Liver (tissue), 3 donors: ENCODE data around the gene TTBK1.

Experiments
- ATF3 ChIP-seq: IDR thresholded peaks from 2 replicates; pipeline ENCODE4 v1.6.1; 2016; ENCODE audit warnings: antibody characterized with exemption
- CTCF ChIP-seq: fragments of 150-350 bp; IDR thresholded peaks from 2 replicates; pipeline ENCODE4 v1.5.1; 2017; ENCODE audit warnings: improper control_type of control experiment, low read depth, low read length; ENCODE audit not compliant: missing input control
- EGR1 ChIP-seq, 2 donors: IDR thresholded peaks; 2 replicates each; pipeline ENCODE4 v1.6.1; 2016 to 2018; ENCODE audit warnings: antibody characterized with exemption in 2 of 2, low read depth in 2 of 2
- JUND ChIP-seq, 2 donors: IDR thresholded peaks; 2 replicates each; pipeline ENCODE4 v1.6.1; 2016; ENCODE audit warnings: antibody characterized with exemption in 2 of 2
- MAX ChIP-seq: IDR thresholded peaks from 2 replicates; pipeline ENCODE4 v1.6.1; 2016; ENCODE audit warnings: antibody characterized with exemption
- NR2F2 ChIP-seq: IDR thresholded peaks from 2 replicates; pipeline ENCODE4 v1.6.1; 2016; ENCODE audit warnings: antibody characterized with exemption
- RAD21 ChIP-seq, 2 donors: IDR thresholded peaks; 2 replicates each; pipeline ENCODE4 v1.6.1; 2016; ENCODE audit warnings: antibody characterized with exemption in 2 of 2, mild to moderate bottlenecking in 2 of 2
- REST ChIP-seq: IDR thresholded peaks from 2 replicates; pipeline ENCODE4 v1.6.1; 2016; ENCODE audit warnings: antibody characterized with exemption, mild to moderate bottlenecking
- SP1 ChIP-seq: IDR thresholded peaks from 2 replicates; pipeline ENCODE4 v1.6.1; 2018; ENCODE audit warnings: antibody characterized with exemption, mild to moderate bottlenecking
- TAF1 ChIP-seq: conservative IDR thresholded peaks from 2 replicates; pipeline ENCODE4 v1.6.1; 2016; ENCODE audit warnings: antibody characterized with exemption, mild to moderate bottlenecking
- YY1 ChIP-seq: IDR thresholded peaks from 2 replicates; pipeline ENCODE4 v1.6.1; 2016; ENCODE audit warnings: antibody characterized with exemption, mild to moderate bottlenecking
- donor health status: healthy.
- donor health status: healthy.

- no peak for TF ChIP-seq CTCF
- no peak for TF ChIP-seq JUND (IDR thresholded peaks at IDR 0.05)
- TF ChIP-seq REST: no peak
- no peak for TF ChIP-seq YY1
- no peak for TF ChIP-seq MAX
- TF ChIP-seq TAF1: no peak
- no peak for TF ChIP-seq ATF3
- no peak for TF ChIP-seq NR2F2
- no peak for TF ChIP-seq EGR1 (IDR thresholded peaks at IDR 0.05; ENCODE audit: low read depth in 2 of 2)
- TF ChIP-seq RAD21 (IDR thresholded peaks at IDR 0.05): no peak
- TF ChIP-seq SP1: no peak
Observed at GRCh38 chr6:43229803-43230620, 13.3 kb upstream of the TTBK1 start.
